IMR-90 (cell line): ENCODE measurements around the gene HUWE1. TPM values are rescaled to one million over a fixed set of nuclear protein-coding genes. Genes with fewer than 3 reads are reported as not detected.

Source experiments
- ATAC-seq: fragments of 200-7000 bp; cut with Tn5 transposase; 2 replicates; pipeline ENCODE4 v1.9.1; 2020; ENCODE audit warnings: low read depth, mild to moderate bottlenecking, moderate library complexity
- BruUV-seq: library from RNA; stranded (reverse); fragments of 400-500 nt; replicated peaks from 2 replicates; lab custom pipeline; 2021; lab: Mats Ljungman, UMichigan
- CTCF ChIA-PET: fragments of 300-600 bp; formaldehyde crosslinking; extraction: SDS; loops from one replicate; lab custom pipeline; 2021; ENCODE audit warnings: antibody characterized with exemption; lab: Yijun Ruan, JAX
- POLR2A ChIA-PET: fragments of 300-600 bp; sonication (Branson Sonifier 250); formaldehyde crosslinking; loops from one replicate; lab custom pipeline; 2022; ENCODE audit warnings: antibody characterized with exemption; ENCODE audit not compliant: unreplicated experiment; lab: Charles Lee
- DNase-seq: peaks from one replicate; pipeline ENCODE4 v3.0.0; 2013
- H2AFZ ChIP-seq: replicated peaks from 2 replicates; pipeline ENCODE3; 2013; ENCODE audit warnings: low read length, mild to moderate bottlenecking; ENCODE audit not compliant: poor library complexity
- H2AK5ac ChIP-seq: 2 replicates; pipeline ENCODE4 v1.6.1; 2013; ENCODE audit warnings: low read depth, low read length, inconsistent platforms
- H2AK9ac ChIP-seq: replicated peaks from 2 replicates; pipeline ENCODE3; 2013; ENCODE audit warnings: mild to moderate bottlenecking, low read depth, low read length, moderate library complexity; ENCODE audit not compliant: poor library complexity
- H2BK120ac ChIP-seq: 2 replicates; pipeline ENCODE4 v1.6.1; 2013; ENCODE audit warnings: low read depth, low read length, inconsistent platforms
- H2BK15ac ChIP-seq: 3 replicates; pipeline ENCODE4 v1.6.1; 2013; ENCODE audit warnings: low read depth, low read length, inconsistent platforms
- H2BK20ac ChIP-seq: 2 replicates; pipeline ENCODE4 v1.6.1; 2013; ENCODE audit warnings: low read depth, mild to moderate bottlenecking, inconsistent platforms, low read length, moderate library complexity
- H2BK5ac ChIP-seq: 2 replicates; pipeline ENCODE4 v1.6.1; 2013; ENCODE audit warnings: mild to moderate bottlenecking, low read depth, low read length, inconsistent platforms; ENCODE audit not compliant: poor library complexity, severe bottlenecking
- H3K14ac ChIP-seq: replicated peaks from 2 replicates; pipeline ENCODE4 v1.6.1; 2013; ENCODE audit warnings: low read depth, low read length, inconsistent platforms
- H3K18ac ChIP-seq: 2 replicates; pipeline ENCODE4 v1.6.1; 2013; ENCODE audit warnings: low read depth, low read length, control low read depth
- H3K23ac ChIP-seq: 2 replicates; pipeline ENCODE4 v1.6.1; 2013; ENCODE audit warnings: low read depth, low read length, inconsistent platforms
- H3K27ac ChIP-seq: 2 replicates; pipeline ENCODE4 v1.5.1; 2013; ENCODE audit warnings: mild to moderate bottlenecking, control low read depth, low read length; ENCODE audit not compliant: insufficient read depth
- H3K27me3 ChIP-seq: 2 replicates; pipeline ENCODE4 v1.6.1; 2013; ENCODE audit warnings: low read length; ENCODE audit not compliant: control insufficient read depth, insufficient read depth
- H3K36me3 ChIP-seq: 2 replicates; pipeline ENCODE4 v1.6.1; 2013; ENCODE audit warnings: low read length, mixed read lengths; ENCODE audit not compliant: control insufficient read depth, insufficient read depth
- H3K4ac ChIP-seq: 2 replicates; pipeline ENCODE4 v1.6.1; 2013; ENCODE audit warnings: low read depth, low read length, inconsistent platforms
- H3K4me1 ChIP-seq: 2 replicates; pipeline ENCODE4 v1.6.1; 2013; ENCODE audit warnings: low read length, mixed read lengths; ENCODE audit not compliant: control insufficient read depth, insufficient read depth
- H3K4me2 ChIP-seq: 2 replicates; pipeline ENCODE4 v1.6.1; 2013; ENCODE audit warnings: low read depth, mild to moderate bottlenecking, control low read depth, low read length, moderate library complexity
- H3K4me3 ChIP-seq: 2 replicates; pipeline ENCODE4 v1.5.1; 2013; ENCODE audit warnings: low read depth, mild to moderate bottlenecking, control low read depth, low read length, moderate library complexity; ENCODE audit not compliant: insufficient read depth
- H3K56ac ChIP-seq: 2 replicates; pipeline ENCODE4 v1.6.1; 2013; ENCODE audit warnings: low read length, inconsistent platforms; ENCODE audit not compliant: insufficient read depth; ENCODE audit errors: extremely low read depth
- H3K79me1 ChIP-seq, 2 experiments: 2 replicates each; pipeline ENCODE4 v1.6.1; 2013; ENCODE audit warnings: low read length in 2 of 2, inconsistent platforms in 1 of 2, low read depth in 1 of 2
- H3K9ac ChIP-seq: 2 replicates; pipeline ENCODE4 v1.6.1; 2013; ENCODE audit warnings: low read depth, low read length, control low read depth
- H3K9me1 ChIP-seq: 2 replicates; pipeline ENCODE4 v1.6.1; 2013; ENCODE audit warnings: low read length, inconsistent platforms; ENCODE audit not compliant: insufficient read depth
- H3K9me3 ChIP-seq: 2 replicates; pipeline ENCODE4 v1.6.1; 2013; ENCODE audit warnings: low read length; ENCODE audit not compliant: control insufficient read depth, insufficient read depth
- H4K20me1 ChIP-seq: 2 replicates; pipeline ENCODE4 v1.6.1; 2013; ENCODE audit warnings: low read length, inconsistent platforms; ENCODE audit not compliant: insufficient read depth
- H4K5ac ChIP-seq: 2 replicates; pipeline ENCODE4 v1.6.1; 2013; ENCODE audit warnings: mild to moderate bottlenecking, low read depth, low read length, control low read depth
- H4K8ac ChIP-seq, 2 experiments: 2 replicates each; pipeline ENCODE4 v1.6.1; 2013; ENCODE audit warnings: low read depth in 2 of 2, low read length in 2 of 2, control low read depth in 1 of 2, inconsistent platforms in 1 of 2
- H4K91ac ChIP-seq: 2 replicates; pipeline ENCODE4 v1.6.1; 2013; ENCODE audit warnings: low read depth, low read length, inconsistent platforms; ENCODE audit not compliant: insufficient read depth
- CEBPB ChIP-seq: IDR thresholded peaks from 2 replicates; pipeline ENCODE4 v1.6.1; 2012; ENCODE audit warnings: low read depth, low read length, improper control_type of control experiment
- CTCF ChIP-seq: conservative IDR thresholded peaks from 2 replicates; pipeline ENCODE4 v1.5.1; 2012; ENCODE audit warnings: mild to moderate bottlenecking, low read depth, low read length, improper control_type of control experiment
- NFE2L2 ChIP-seq: fragments of 150-350 bp; IDR thresholded peaks from 2 replicates; pipeline ENCODE4 v1.6.1; 2016; ENCODE audit warnings: low read depth, mild to moderate bottlenecking, low read length
- POLR2A ChIP-seq: IDR thresholded peaks from 2 replicates; pipeline ENCODE4 v1.6.1; 2012; ENCODE audit warnings: mild to moderate bottlenecking, low read depth, low read length
- RCOR1 ChIP-seq: IDR thresholded peaks from 2 replicates; pipeline ENCODE4 v1.6.1; 2012; ENCODE audit warnings: mild to moderate bottlenecking, low read length, improper control_type of control experiment; ENCODE audit not compliant: insufficient replicate concordance
- RFX5 ChIP-seq: IDR thresholded peaks from 2 replicates; pipeline ENCODE4 v1.8.0; 2012; ENCODE audit warnings: low read depth, mild to moderate bottlenecking, low read length, moderate library complexity
- SMC3 ChIP-seq: fragments of 150-350 bp; IDR thresholded peaks from 2 replicates; pipeline ENCODE4 v1.6.1; 2016; ENCODE audit warnings: low read depth, mild to moderate bottlenecking, antibody characterized with exemption, low read length, moderate library complexity
- USF2 ChIP-seq: fragments of 150-350 bp; IDR thresholded peaks from 2 replicates; pipeline ENCODE4 v1.6.1; 2017; ENCODE audit warnings: mild to moderate bottlenecking, antibody characterized with exemption, low read length, low read depth
- WGBS, 2 experiments: methylation state at CpG; one replicate each; pipeline versions ENCODE4 v1.1.5 to v1.1.7; 2013; ENCODE audit warnings: missing lambda C conversion rate in 2 of 2; ENCODE audit not compliant: insufficient read length in 1 of 2; ENCODE audit errors: extremely low coverage in 2 of 2; 5-methylcytosine and 5-hydroxymethylcytosine counted together
- dilution Hi-C: fragments of 300-500 bp; cut with HindIII; formaldehyde crosslinking; loops from one replicate; pipeline ENCODE4 v1.14.3; 2018; ENCODE audit warnings: low sequenced_read_pairs; ENCODE audit not compliant: unreplicated experiment
- in situ Hi-C: fragments of 300-500 bp; cut with MboI; formaldehyde crosslinking; loops from 3 replicates; pipeline ENCODE4 v1.14.3; 2019; ENCODE audit warnings: low sequenced_read_pairs, inconsistent platforms, mixed read lengths
- intact Hi-C: fragments of 100-400 bp; cut with micrococcal nuclease; formaldehyde crosslinking; loops from 2 replicates; pipeline ENCODE4 v1.10.0; 2022
- polyA plus RNA-seq, 3 experiments: library from polyadenylated mRNA; depleted of rRNA; stranded (reverse); fragments of >200 nt; gene quantifications; 2 replicates each; pipeline ENCODE4 v1.2.3, GENCODE V29; 2012; ENCODE audit warnings: low replicate concordance in 1 of 3
- total RNA-seq: library from RNA; depleted of rRNA; stranded (reverse); fragments of >200 nt; gene quantifications from 2 replicates; pipeline ENCODE4 v1.2.3, GENCODE V29; 2012

HUWE1 gene
- total and polyA plus RNA-seq, 2 of the 4 experiments (the other 2 are of a cell fraction) = 47.6 to 57.7 TPM

DNA sequence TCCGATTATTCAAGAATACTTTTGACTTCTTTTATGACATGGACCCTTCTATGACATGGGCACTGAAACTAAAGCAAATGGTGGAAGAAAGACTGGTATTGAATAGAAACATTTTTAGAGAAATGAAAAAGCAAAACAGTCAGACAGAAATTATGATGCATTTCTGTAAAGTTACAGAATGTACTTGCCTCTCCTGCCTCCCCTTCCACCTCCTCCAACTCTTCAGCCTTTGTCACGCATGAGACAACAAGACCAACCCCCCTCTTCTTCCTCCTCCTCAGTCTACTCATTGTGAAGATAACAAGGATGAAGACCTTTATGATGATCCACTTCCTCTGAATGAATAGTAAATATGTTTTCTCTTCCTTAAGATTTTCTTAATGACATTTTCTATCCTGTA is 46.3 kb upstream of the HUWE1 start:
- WGBS, 2 experiments = no CpG with 5 or more reads among the region's 2 CpGs
- Histone ChIP-seq H3K18ac (no peak overlapping the region), H4K20me1 (no peaks in the 10 kb centered on the region), H3K9ac (no peak overlapping the region), H2AFZ (no peak overlapping the region), H4K91ac (no peak overlapping the region), H3K79me1 (no peaks in the 10 kb centered on the region), H3K9me3 (no peaks in the 10 kb centered on the region), H2BK20ac (no peak overlapping the region), H3K14ac (no peak overlapping the region), H3K56ac (no peak overlapping the region), H2AK9ac (no peak overlapping the region), H4K5ac (no peak overlapping the region), H3K4me2 (no peak overlapping the region), H4K8ac (no peak overlapping the region), H3K23ac (no peak overlapping the region), H2BK120ac (no peak overlapping the region), H3K36me3 (no peaks in the 10 kb centered on the region), H2BK5ac (no peak overlapping the region), H2BK15ac (no peak overlapping the region), H3K9me1 (no peaks in the 10 kb centered on the region), H2AK5ac (no peak overlapping the region), H3K4me1 (no peaks in the 10 kb centered on the region), H3K27ac (no peak overlapping the region), H3K27me3 (peaks cover 14% of the 10 kb centered on the region), H3K4me3 (no peak overlapping the region), H3K4ac (no peak overlapping the region)
- dilution Hi-C loops = no loop called here
- no peak for DNase-seq
- TF ChIP-seq CTCF (no peak), POLR2A (no peak), NFE2L2 (no peak), SMC3 (no peak), CEBPB (no peak), RCOR1 (no peak), RFX5 (no peak), USF2 (no peak)
- POLR2A ChIA-PET = no interaction called here
- in situ Hi-C loops = no loop called here
- no TSS peak for BruUV-seq
- CTCF ChIA-PET = no interaction called here
- no peak for ATAC-seq
- intact Hi-C loops = no loop called here
